Caco-2 (cell line): ENCODE data around the gene CD99L2. TPM values are rescaled to one million over a fixed set of nuclear protein-coding genes. Genes with fewer than 3 reads are reported as not detected.

Source experiments
- BruUV-seq: library from RNA; stranded (reverse); fragments of 400-500 nt; replicated peaks from 2 replicates; lab custom pipeline; 2021; lab: Mats Ljungman, UMichigan
- CTCF ChIA-PET: fragments of 300-600 bp; sonication (Branson Sonifier 250); formaldehyde crosslinking; loops from one replicate; lab custom pipeline; 2022; ENCODE audit warnings: antibody characterized with exemption; lab: Charles Lee
- POLR2A ChIA-PET: fragments of 300-600 bp; sonication (Branson Sonifier 250); formaldehyde crosslinking; loops from one replicate; lab custom pipeline; 2022; ENCODE audit warnings: antibody characterized with exemption; lab: Charles Lee
- DNase-seq, 2 experiments: peaks; one replicate each; pipeline versions ENCODE4 v3.0.0 to v3.0.0-alpha.2; 2020 to 2022
- H3K27me3 ChIP-seq: replicated peaks from 2 replicates; pipeline ENCODE4 v1.6.0; 2011; ENCODE audit warnings: low read length; ENCODE audit not compliant: control insufficient read depth, insufficient read depth
- H3K36me3 ChIP-seq: 2 replicates; pipeline ENCODE4 v1.5.1; 2011; ENCODE audit warnings: low read length; ENCODE audit not compliant: control insufficient read depth, insufficient read depth
- H3K4me1 ChIP-seq: fragments of 250-450 bp; sonication (Bioruptor Pico); 2 replicates; pipeline ENCODE4 v1.5.1; 2020; ENCODE audit warnings: mild to moderate bottlenecking
- H3K4me3 ChIP-seq: 2 replicates; pipeline ENCODE4 v1.5.1; 2011; ENCODE audit warnings: low read depth, mild to moderate bottlenecking, control low read depth, low read length
- H3K9me3 ChIP-seq: fragments of 250-450 bp; sonication (Bioruptor Pico); 2 replicates; pipeline ENCODE4 v1.5.1; 2020; ENCODE audit warnings: mild to moderate bottlenecking, moderate library complexity
- H3K27ac Mint-ChIP-seq: one replicate; pipeline ENCODE4 v1.8.0; 2022; ENCODE audit warnings: mixed read lengths; ENCODE audit not compliant: unreplicated experiment
- H3K27me3 Mint-ChIP-seq: one replicate; pipeline ENCODE4 v1.8.0; 2022; ENCODE audit warnings: mixed read lengths; ENCODE audit not compliant: insufficient read depth, unreplicated experiment
- H3K36me3 Mint-ChIP-seq: one replicate; pipeline ENCODE4 v1.8.0; 2022; ENCODE audit warnings: mild to moderate bottlenecking, mixed read lengths; ENCODE audit not compliant: insufficient read depth, unreplicated experiment
- H3K4me1 Mint-ChIP-seq: one replicate; pipeline ENCODE4 v1.8.0; 2022; ENCODE audit warnings: low read depth, mixed read lengths; ENCODE audit not compliant: unreplicated experiment
- H3K4me3 Mint-ChIP-seq: one replicate; pipeline ENCODE4 v1.8.0; 2022; ENCODE audit warnings: mild to moderate bottlenecking, moderate library complexity, mixed read lengths; ENCODE audit not compliant: unreplicated experiment
- H3K9me3 Mint-ChIP-seq: one replicate; pipeline ENCODE4 v1.8.0; 2022; ENCODE audit warnings: mixed read lengths; ENCODE audit not compliant: unreplicated experiment
- intact Hi-C: fragments of 100-400 bp; cut with micrococcal nuclease; formaldehyde crosslinking; loops from one replicate; pipeline ENCODE4 v1.10.0; 2022; ENCODE audit not compliant: unreplicated experiment
- total RNA-seq: library from RNA; stranded (reverse); gene quantifications from 2 replicates; pipeline ENCODE4 v1.2.3, GENCODE V29; 2022
- TF ChIP-seq, protein P1 (sequence below), 2 experiments: fragments of 200-600 bp in 1 of 2; IDR thresholded peaks; 1 replicate in 1 of 2; 2 replicates in 1 of 2; pipeline versions ENCODE4 v1.5.1 to v1.8.0; 2011 to 2022; ENCODE audit warnings: antibody characterized with exemption in 1 of 2, control low read depth in 1 of 2, inconsistent platforms in 1 of 2, low read depth in 1 of 2, low read length in 1 of 2, mild to moderate bottlenecking in 1 of 2, moderate library complexity in 1 of 2; ENCODE audit not compliant: insufficient read depth in 1 of 2, severe bottlenecking in 1 of 2, unreplicated experiment in 1 of 2

The CD99L2 gene
- total RNA-seq, 1 experiment from 2014 or later, result 8.6 TPM

DNA sequence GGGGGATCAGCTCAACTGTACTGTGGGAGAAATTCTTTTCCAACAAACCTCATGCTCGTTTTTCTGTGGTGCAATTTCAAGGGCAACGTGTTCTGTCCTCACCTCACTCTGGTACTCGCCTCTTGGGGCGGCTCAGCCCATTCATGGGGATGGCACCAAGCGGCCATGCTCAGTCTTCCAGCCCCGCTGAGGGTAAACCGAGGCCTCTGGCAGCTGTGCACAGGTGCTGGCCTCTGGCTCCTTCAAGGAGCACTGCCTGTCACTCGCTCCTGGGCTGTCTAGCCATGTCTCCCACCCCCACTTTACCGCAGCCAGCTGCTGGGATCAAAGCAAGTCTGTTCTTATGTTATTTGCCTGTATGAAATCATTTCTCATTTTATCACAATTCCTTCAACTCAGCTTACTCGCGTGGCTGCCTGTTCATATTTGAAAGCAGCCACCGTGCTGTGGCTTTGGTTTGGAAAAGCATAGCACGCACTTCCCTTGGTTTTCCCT, 135.1 kb downstream of the CD99L2 start:
- H3K9me3 ChIP-seq, result no peaks in the 10 kb centered on the region
- Mint-ChIP-seq H3K9me3 (no peaks in the 10 kb centered on the region), H3K4me1 (no peaks in the 10 kb centered on the region), H3K27ac (no peak overlapping the region), H3K4me3 (no peak overlapping the region), H3K36me3 (peaks cover 21% of the 10 kb centered on the region), H3K27me3 (no peaks in the 10 kb centered on the region)
- H3K4me3 ChIP-seq, result no peak overlapping the region
- no peaks in the 10 kb centered on the region for H3K4me1 ChIP-seq
- TF ChIP-seq, protein P1, sequence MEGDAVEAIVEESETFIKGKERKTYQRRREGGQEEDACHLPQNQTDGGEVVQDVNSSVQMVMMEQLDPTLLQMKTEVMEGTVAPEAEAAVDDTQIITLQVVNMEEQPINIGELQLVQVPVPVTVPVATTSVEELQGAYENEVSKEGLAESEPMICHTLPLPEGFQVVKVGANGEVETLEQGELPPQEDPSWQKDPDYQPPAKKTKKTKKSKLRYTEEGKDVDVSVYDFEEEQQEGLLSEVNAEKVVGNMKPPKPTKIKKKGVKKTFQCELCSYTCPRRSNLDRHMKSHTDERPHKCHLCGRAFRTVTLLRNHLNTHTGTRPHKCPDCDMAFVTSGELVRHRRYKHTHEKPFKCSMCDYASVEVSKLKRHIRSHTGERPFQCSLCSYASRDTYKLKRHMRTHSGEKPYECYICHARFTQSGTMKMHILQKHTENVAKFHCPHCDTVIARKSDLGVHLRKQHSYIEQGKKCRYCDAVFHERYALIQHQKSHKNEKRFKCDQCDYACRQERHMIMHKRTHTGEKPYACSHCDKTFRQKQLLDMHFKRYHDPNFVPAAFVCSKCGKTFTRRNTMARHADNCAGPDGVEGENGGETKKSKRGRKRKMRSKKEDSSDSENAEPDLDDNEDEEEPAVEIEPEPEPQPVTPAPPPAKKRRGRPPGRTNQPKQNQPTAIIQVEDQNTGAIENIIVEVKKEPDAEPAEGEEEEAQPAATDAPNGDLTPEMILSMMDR (IDR thresholded peaks at IDR 0.05; ENCODE audit: insufficient read depth in 1 of 2, low read depth in 1 of 2, low read length in 1 of 2, severe bottlenecking in 1 of 2, unreplicated experiment in 1 of 2), result no peak
- DNase-seq, result no peak
- POLR2A ChIA-PET, result no interaction called here
- intact Hi-C loops, result no loop called here
- BruUV-seq, result no TSS peak
- no peaks in the 10 kb centered on the region for H3K27me3 ChIP-seq
- no peaks in the 10 kb centered on the region for H3K36me3 ChIP-seq
- CTCF ChIA-PET, result interaction anchor here (1.4 kb wide), 1 partner anchor 9 kb away, joined by 5 read pairs; no protein-coding TSS in a partner anchor

DNA sequence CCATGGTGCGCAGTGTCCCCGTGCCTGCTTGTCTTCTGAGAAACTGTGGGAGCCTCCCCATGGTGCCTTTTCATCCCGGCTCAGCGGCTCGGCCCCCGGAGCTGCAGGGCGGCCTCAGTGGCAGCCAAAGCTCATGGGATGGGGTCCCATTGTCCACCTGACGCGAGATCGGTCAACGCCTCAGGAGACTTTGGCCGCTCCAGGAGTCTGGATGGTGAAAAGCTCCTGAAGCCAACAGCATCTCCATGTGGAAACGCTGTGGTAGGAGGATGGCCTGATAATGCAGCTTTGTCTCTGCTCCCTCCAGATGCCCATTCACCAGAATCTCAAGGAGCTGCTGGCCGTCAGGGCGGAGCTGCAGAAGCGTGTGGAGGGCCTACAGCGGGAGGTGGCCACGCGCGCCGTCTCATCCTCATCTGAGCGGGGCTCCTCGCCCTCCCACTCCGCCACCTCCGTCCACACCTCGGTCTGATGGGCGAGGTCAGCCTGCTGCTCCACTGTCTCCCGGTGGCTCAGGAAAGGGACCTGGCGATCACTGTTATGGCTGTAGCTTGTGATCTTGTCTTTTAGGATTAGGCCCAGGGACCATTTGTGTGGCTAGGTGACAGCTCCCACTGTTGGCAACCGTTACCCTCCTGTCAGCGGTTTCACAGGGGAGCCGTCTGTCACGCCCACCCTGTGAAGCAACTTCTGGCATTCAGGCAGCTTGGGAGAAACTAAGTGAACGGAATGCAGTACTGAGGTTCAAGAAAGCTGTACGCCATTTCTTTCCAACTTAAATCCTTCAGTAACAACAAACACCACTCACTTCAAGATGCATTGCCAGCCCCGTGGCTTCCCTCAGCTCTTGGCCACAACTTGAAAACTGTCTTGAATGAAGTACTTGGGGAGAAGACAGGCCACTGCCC, 136.0 kb downstream of the CD99L2 start:
- no peak for DNase-seq
- TF ChIP-seq, protein P1 (IDR thresholded peaks at IDR 0.05; ENCODE audit: insufficient read depth in 1 of 2, low read depth in 1 of 2, low read length in 1 of 2, severe bottlenecking in 1 of 2, unreplicated experiment in 1 of 2), result no peak
- no peaks in the 10 kb centered on the region for H3K27me3 ChIP-seq
- no peak overlapping the region for H3K4me3 Mint-ChIP-seq
- no peaks in the 10 kb centered on the region for H3K9me3 ChIP-seq
- H3K4me1 ChIP-seq, result no peaks in the 10 kb centered on the region
- no peaks in the 10 kb centered on the region for H3K36me3 ChIP-seq
- CTCF ChIA-PET, result no interaction called here
- intact Hi-C loops, result no loop called here
- H3K36me3 Mint-ChIP-seq, result peaks cover 21% of the 10 kb centered on the region
- POLR2A ChIA-PET, result no interaction called here
- H3K4me3 ChIP-seq, result no peak overlapping the region
- BruUV-seq, result no TSS peak
- no peaks in the 10 kb centered on the region for H3K4me1 Mint-ChIP-seq
- H3K9me3 Mint-ChIP-seq, result no peaks in the 10 kb centered on the region
- no peak overlapping the region for H3K27ac Mint-ChIP-seq
- no peaks in the 10 kb centered on the region for H3K27me3 Mint-ChIP-seq

DNA sequence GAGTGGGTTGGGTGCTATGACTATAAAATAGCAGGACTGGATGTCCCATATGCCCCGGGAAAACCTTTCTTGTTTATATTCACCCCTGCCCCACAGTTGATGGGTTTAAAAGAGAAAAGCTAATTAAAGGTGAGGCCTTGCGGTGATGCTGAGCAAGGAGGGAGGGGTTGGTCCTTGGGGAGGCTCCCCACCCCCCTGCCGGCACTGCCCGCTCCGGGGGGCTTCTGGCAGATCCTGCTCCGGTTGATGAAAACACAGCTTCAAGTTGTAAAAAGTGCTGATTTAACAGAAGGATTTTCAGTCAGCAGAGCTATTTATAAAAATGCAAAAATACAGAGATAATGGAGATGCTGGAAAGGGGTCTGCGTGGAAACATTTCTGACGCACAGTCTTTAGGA, 136.7 kb downstream of the CD99L2 start:
- CTCF ChIA-PET, result no interaction called here

More for the DNA sequence above, 136.7 kb downstream of the CD99L2 start:
- H3K9me3 ChIP-seq, result no peaks in the 10 kb centered on the region
- Mint-ChIP-seq H3K9me3 (no peaks in the 10 kb centered on the region), H3K4me1 (no peaks in the 10 kb centered on the region), H3K27ac (no peak overlapping the region), H3K27me3 (no peaks in the 10 kb centered on the region), H3K36me3 (peaks cover 21% of the 10 kb centered on the region), H3K4me3 (no peak overlapping the region)
- intact Hi-C loops, result no loop called here
- POLR2A ChIA-PET, result no interaction called here
- no peaks in the 10 kb centered on the region for H3K4me1 ChIP-seq
- H3K4me3 ChIP-seq, result no peak overlapping the region
- no peaks in the 10 kb centered on the region for H3K36me3 ChIP-seq
- DNase-seq, result no peak
- TF ChIP-seq, protein P1 (IDR thresholded peaks at IDR 0.05; ENCODE audit: insufficient read depth in 1 of 2, low read depth in 1 of 2, low read length in 1 of 2, severe bottlenecking in 1 of 2, unreplicated experiment in 1 of 2), result no peak
- no peaks in the 10 kb centered on the region for H3K27me3 ChIP-seq
- BruUV-seq, result no TSS peak
